T-helper 1 cell treated with Interleukin-12 subunit alpha and Interleukin-12 subunit beta and Interleukin-4 antibody, amounts not matched to agents 30 μg/mL and 1 μg/mL, for 36 hours (primary cell): Measurements from ENCODE around the gene OPRD1.
"Not testable (repeated sequence)": the region's sequence is repeated elsewhere in the genome, so short reads cannot be mapped to it uniquely, and the experiment has no call there.

Experiments
- H3K27ac Mint-ChIP-seq: one replicate; pipeline ENCODE4 v1.8.0; 2021; ENCODE audit warnings: mild to moderate bottlenecking, mixed read lengths
- H3K27me3 Mint-ChIP-seq: one replicate; pipeline ENCODE4 v1.8.0; 2021; ENCODE audit warnings: low read depth, mixed read lengths
- H3K36me3 Mint-ChIP-seq: one replicate; pipeline ENCODE4 v1.8.0; 2021; ENCODE audit warnings: low read depth, mixed read lengths
- H3K4me1 Mint-ChIP-seq: one replicate; pipeline ENCODE4 v1.8.0; 2021; ENCODE audit warnings: low read depth, mixed read lengths
- H3K4me3 Mint-ChIP-seq: one replicate; pipeline ENCODE4 v1.8.0; 2021; ENCODE audit warnings: mild to moderate bottlenecking, moderate library complexity, mixed read lengths
- H3K9me3 Mint-ChIP-seq: one replicate; pipeline ENCODE4 v1.8.0; 2021; ENCODE audit warnings: mixed read lengths

OPRD1 gene

DNA sequence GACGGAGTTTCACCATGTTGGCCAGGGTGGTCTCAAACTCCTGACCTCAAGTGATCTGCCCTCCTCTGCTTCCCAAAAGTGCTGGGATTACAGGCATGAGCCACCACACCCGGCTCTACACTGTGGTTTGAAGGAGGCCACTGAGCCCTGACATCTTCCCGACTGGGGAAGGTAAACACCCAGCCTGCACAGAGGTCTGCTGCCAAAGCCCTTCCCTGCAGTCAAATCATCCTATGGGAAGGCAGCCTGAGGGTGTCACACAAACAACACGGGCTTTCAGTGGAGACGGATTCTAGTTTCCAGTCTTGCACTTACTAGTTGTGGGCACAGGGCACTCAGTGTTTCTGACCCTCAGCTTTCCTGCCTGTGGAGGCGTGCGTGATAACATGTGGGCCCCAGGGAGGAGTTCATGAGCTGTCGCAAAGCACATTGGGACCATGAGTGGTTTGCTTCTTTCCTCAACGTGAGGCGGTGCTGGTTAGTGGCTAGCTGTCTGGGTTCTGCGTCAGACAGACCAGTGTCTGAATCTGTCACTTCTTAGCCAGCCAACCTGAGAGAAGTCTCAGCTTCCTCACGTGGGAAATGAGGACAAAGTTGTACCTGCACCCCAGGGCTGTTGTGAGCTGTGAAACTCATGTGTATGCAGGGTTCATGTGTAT is 21.5 kb upstream of the OPRD1 start:
- Mint-ChIP-seq H3K4me1 (peaks cover 3% of the 10 kb centered on the region), H3K36me3 (no peaks in the 10 kb centered on the region), H3K27me3 (peaks cover 11% of the 10 kb centered on the region)

DNA sequence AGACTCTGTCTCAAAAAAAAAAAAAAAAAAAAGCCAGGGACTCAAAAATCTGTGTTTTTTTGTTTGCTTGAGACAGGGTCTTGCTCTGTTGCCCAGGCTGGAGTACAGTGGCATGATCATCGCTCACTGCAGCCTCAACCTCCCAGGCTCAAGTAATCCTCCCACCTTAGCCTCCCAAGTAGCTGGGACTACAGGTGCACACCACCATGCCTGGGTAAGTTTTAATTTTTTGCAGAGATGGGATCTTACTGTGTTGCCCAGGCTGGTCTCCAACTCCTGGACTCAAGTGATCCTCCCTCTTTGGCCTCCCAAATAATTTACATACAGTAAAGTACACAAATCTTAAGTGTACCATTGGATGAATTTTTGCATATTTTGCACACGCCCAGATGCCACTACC is 20.0 kb upstream of the OPRD1 start:
- not testable (repeated sequence) for H3K36me3 Mint-ChIP-seq, H3K9me3 Mint-ChIP-seq, H3K4me1 Mint-ChIP-seq, H3K27ac Mint-ChIP-seq, H3K4me3 Mint-ChIP-seq
- peaks cover 11% of the 10 kb centered on the region for H3K27me3 Mint-ChIP-seq

More for the DNA sequence above, 21.5 kb upstream of the OPRD1 start:
- Mint-ChIP-seq H3K4me3 (no peak overlapping the region), H3K27ac (no peak overlapping the region), H3K9me3 (no peaks in the 10 kb centered on the region)

DNA sequence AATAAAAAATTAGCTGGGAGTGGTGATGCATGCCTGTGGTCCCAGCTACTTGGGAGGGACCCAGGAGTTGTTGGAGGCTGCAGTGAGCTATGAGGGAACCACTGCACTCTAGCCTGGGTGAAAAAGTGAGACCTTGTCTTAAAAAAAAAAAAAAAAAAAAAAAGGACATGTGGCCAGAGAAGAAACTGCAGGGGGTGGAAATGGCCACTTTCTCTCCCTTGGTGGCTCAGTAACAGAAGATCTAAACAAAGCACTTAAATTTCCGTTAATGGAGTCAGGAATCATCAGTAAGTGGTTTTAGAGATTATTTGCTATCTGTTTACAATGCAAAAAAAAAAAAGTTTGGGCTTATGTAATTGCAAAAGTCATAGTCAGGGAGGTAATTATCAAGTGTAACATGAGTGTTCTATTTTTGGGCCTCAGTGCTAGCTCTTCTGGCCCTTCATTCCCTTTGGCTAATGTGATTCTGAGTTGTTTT is 19.3 kb upstream of the OPRD1 start:
- Mint-ChIP-seq H3K27me3 (peaks cover 14% of the 10 kb centered on the region), H3K4me3 (no peak overlapping the region), H3K4me1 (peaks cover 2% of the 10 kb centered on the region), H3K9me3 (no peaks in the 10 kb centered on the region), H3K36me3 (no peaks in the 10 kb centered on the region), H3K27ac (no peak overlapping the region)

DNA sequence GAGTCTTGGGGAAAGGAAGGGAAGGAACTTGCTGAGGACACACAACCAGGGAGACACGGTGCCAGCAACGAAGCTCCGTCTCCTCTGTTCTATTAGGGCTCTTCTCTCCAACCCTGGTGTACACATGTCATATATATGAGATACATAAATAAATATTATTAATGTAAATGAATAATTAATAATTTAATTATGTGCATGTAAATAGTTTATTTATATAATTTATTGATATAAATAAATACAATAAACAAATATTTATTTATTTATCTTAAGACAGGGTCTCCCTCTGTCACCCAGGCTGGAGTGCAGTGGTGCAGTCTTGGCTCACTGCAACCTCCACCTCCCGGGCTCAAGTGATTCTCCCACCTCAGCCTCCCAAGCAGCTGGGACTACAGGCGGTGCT is 17.4 kb upstream of the OPRD1 start:
- not testable (repeated sequence) for H3K4me3 Mint-ChIP-seq, H3K4me1 Mint-ChIP-seq, H3K9me3 Mint-ChIP-seq, H3K27ac Mint-ChIP-seq, H3K36me3 Mint-ChIP-seq
- peaks cover 17% of the 10 kb centered on the region for H3K27me3 Mint-ChIP-seq

DNA sequence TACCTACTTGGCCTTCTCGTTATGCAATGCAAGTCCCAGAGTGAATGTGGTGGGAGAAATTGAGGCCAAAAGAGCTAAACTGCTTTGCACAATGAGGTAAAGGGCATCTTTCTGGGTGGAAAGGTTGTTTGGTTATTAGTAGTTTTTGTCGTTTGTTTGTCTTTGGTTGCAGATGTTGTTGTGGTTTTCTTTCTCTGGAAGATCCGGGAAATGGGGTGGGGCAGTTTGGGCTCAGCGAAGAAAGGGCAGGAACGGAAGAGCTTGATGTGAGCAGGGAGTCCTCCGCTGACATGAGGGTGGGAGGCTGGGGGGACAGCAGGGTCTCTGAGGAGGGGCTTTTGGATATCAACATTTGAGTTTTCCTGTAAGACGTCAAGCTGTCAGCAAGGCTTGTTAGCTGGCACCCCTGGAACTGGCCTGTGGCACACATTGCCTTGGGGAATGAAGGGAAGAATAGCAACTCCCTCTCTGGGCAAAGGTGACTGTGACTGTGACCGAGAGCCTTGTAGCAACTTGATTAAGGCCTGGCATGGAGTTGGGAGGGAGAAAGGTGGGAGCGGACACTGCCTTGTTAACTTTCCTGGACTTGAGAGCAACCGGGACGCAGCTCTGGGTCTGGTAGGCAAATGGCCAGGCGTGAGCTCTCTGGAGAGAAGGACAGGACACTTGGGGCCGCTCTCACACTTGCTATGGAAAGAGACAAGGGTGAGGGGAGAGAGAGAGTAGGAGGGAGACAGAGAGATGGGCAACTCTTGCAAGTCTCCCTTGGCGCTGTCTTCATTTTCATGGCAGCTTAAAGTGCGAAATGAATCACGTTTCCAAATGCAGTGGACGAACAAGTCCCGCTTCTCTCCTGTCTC is 15.4 kb upstream of the OPRD1 start:
- no peak overlapping the region for H3K27ac Mint-ChIP-seq
- H3K4me3 Mint-ChIP-seq: no peak overlapping the region
- H3K27me3 Mint-ChIP-seq: peaks cover 14% of the 10 kb centered on the region

DNA sequence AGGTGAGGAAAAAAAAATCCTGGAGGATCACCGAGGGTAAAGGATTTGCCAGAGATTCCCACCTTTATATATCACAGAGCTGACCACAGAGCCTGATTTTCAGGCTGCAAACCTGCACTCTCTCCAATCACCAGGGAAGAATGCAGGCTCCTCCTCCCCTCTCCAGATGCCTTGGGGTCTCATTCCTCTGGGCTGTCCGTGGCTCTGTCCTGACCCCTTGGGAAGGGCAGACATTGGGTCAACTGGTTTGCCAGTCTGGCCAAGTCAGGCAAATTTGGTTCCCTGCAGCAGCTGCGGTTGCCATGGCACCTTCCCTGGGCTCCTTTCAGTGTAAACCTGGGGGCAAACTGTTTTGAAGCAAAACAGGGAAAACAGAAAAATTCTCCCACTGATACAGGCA is 11.6 kb upstream of the OPRD1 start:
- Mint-ChIP-seq H3K27me3 (peaks cover 8% of the 10 kb centered on the region), H3K36me3 (no peaks in the 10 kb centered on the region), H3K9me3 (no peaks in the 10 kb centered on the region), H3K4me1 (peaks cover 6% of the 10 kb centered on the region), H3K27ac (no peak overlapping the region), H3K4me3 (no peak overlapping the region)

More for the DNA sequence above, 15.4 kb upstream of the OPRD1 start:
- Mint-ChIP-seq H3K9me3 (no peaks in the 10 kb centered on the region), H3K4me1 (peaks cover 6% of the 10 kb centered on the region), H3K36me3 (no peaks in the 10 kb centered on the region)

DNA sequence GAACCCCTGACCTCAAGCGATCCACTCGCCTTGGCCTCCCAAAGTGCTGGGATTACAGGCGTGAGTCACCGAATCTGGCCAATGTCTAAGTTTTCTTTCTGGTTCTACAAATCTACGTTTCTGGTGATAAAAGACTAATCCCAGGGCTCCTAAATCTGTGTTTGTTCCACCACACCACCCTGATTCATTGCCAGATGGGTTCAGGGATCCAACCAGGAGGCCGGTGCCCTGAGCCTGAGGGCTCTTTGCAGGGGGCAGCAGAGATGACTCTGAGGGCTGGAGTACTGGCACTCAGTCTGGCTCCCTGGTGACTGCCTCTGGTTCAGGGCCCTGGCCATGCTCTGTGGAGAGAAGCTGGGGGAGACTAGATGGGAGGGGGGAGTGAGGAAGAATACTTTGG is 10.5 kb upstream of the OPRD1 start:
- Mint-ChIP-seq H3K27ac (no peak overlapping the region), H3K27me3 (peaks cover 8% of the 10 kb centered on the region), H3K4me1 (peaks cover 5% of the 10 kb centered on the region), H3K9me3 (no peaks in the 10 kb centered on the region), H3K4me3 (no peak overlapping the region), H3K36me3 (no peaks in the 10 kb centered on the region)

DNA sequence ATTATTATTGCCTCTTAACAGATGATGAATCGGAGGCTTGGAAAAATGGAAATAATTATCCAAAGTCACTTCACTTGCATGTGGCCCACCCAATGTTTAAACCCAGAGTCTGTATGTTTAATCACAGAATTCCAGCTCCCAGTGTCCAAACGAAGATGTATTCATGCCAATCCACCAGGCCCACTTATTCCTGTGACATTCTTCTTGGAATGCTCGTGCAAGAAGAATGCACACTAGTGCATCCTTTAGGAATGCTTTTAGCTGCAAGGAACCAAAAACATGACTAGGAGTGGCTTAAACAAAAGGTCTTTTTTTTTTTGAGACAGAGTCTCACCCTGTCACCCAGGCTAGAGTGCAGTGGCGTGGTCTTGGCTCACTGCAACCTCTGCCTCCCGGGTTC is 8.9 kb upstream of the OPRD1 start:
- Mint-ChIP-seq H3K4me1 (peaks cover 5% of the 10 kb centered on the region), H3K9me3 (no peaks in the 10 kb centered on the region), H3K4me3 (no peak overlapping the region), H3K27ac (no peak overlapping the region), H3K27me3 (peaks cover 5% of the 10 kb centered on the region), H3K36me3 (no peaks in the 10 kb centered on the region)

DNA sequence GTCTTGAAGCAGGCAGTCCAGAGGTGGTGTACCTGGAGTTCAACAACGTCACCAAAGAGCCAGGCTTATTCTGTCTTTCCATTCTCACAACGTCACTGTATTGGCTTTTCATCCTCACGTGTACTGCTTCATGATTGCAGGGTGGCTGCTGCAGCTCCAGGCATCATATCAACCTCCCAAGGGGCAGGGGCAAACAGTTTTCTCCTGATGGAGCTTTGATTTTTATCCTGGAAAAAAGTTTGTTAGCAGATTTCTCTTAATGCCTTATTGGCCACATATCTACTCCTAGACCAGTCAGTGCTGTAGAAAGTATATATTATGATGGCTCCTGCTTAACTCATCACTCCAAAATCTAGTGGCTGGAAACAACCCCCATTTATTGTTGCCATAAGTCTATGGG is 8.3 kb upstream of the OPRD1 start:
- H3K9me3 Mint-ChIP-seq: no peaks in the 10 kb centered on the region
- no peak overlapping the region for H3K27ac Mint-ChIP-seq
- H3K36me3 Mint-ChIP-seq: no peaks in the 10 kb centered on the region
- H3K27me3 Mint-ChIP-seq: peaks cover 3% of the 10 kb centered on the region
- no peak overlapping the region for H3K4me3 Mint-ChIP-seq
- peaks cover 2% of the 10 kb centered on the region for H3K4me1 Mint-ChIP-seq

DNA sequence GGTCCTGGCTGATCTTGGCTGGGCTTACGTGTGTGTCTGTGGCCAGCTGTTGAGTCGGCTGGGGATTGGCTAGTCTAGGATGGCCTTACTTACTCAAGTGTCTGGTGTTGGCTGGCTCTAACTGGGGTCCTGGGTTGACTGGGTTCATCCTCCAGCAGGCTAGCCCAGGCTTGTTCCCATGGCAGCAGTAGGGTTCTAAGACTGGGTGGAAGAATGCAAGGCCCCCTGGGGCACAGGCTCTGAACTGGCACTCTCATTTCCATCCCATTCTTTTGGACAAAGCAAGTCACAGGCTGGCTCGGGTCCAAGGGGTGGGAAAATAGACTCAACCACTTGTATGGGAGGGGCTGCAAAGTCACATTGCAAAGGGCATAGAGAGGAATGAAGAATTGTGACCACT is 7.9 kb upstream of the OPRD1 start:
- Mint-ChIP-seq H3K9me3 (no peaks in the 10 kb centered on the region), H3K27me3 (no peaks in the 10 kb centered on the region), H3K36me3 (no peaks in the 10 kb centered on the region), H3K27ac (no peak overlapping the region), H3K4me3 (no peak overlapping the region), H3K4me1 (no peaks in the 10 kb centered on the region)

DNA sequence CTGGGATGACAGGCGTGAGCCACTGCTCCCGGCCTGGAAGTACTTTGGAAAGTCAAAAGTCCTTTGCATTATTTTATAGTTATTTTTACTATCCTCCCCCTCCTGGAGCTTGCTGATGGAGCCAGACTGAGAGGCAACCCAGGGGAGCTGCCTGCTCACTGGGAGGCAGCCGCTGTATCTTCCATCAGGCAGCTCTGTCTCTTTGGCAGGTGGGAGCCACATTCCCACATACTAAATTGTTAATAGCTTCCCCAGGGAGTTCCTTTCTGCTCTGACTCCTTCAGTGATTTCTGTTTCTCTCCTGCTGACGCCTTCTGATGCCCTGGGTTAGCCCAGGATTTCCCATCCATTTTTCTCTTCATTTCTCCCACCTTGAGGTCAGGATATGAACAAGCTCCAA is 4.9 kb upstream of the OPRD1 start:
- peaks cover 21% of the 10 kb centered on the region for H3K27me3 Mint-ChIP-seq
- H3K9me3 Mint-ChIP-seq: no peaks in the 10 kb centered on the region
- H3K36me3 Mint-ChIP-seq: no peaks in the 10 kb centered on the region
- H3K27ac Mint-ChIP-seq: no peak overlapping the region
- H3K4me3 Mint-ChIP-seq: no peak overlapping the region
- H3K4me1 Mint-ChIP-seq: no peaks in the 10 kb centered on the region

DNA sequence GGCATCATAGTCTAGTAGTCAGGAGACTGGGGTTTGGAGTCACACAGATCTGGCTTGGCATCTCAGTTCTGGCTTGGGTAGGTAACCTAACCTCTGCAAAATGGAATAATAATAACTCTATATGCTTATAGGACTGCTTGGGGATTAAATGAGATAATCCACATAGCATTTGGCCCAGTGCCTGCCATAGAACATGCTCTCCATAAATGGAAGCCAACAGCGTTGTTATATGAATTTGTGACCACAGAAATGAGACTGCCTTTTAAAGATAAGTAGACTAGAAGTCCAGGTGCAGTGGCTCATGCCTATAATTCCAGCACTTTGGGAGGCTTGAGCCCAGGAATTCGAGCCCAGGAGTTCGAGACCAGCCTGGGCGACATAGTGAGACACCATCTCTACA is 4.0 kb upstream of the OPRD1 start:
- no peak overlapping the region for H3K4me3 Mint-ChIP-seq
- H3K4me1 Mint-ChIP-seq: no peaks in the 10 kb centered on the region

DNA sequence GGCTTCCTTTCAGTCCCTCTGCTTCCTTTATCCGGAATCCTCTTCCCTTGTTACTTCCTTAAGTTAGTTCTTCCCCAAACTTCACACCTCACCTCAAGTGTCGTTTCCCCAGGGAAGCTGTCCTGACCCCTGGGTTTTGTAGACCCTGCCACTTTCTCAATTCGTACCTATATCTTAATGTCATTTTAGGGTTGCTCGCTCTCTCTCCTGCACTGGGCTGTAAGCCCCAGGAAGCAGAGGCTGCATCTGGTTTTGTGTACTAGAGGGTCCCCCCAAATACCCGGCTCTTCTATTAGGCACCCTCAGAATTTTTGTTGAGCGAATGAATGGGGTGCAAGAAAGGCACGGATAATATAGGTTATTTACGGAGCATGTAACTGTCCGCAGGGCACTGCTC is 603 bp upstream of the OPRD1 start:
- H3K27ac Mint-ChIP-seq: no peak overlapping the region
- no peaks in the 10 kb centered on the region for H3K36me3 Mint-ChIP-seq
- H3K27me3 Mint-ChIP-seq: peaks cover 56% of the 10 kb centered on the region
- H3K4me3 Mint-ChIP-seq: no peak overlapping the region
- no peaks in the 10 kb centered on the region for H3K4me1 Mint-ChIP-seq
- no peaks in the 10 kb centered on the region for H3K9me3 Mint-ChIP-seq

More for the DNA sequence above, 4.0 kb upstream of the OPRD1 start:
- no peaks in the 10 kb centered on the region for H3K9me3 Mint-ChIP-seq
- peaks cover 27% of the 10 kb centered on the region for H3K27me3 Mint-ChIP-seq
- H3K36me3 Mint-ChIP-seq: no peaks in the 10 kb centered on the region
- no peak overlapping the region for H3K27ac Mint-ChIP-seq

DNA sequence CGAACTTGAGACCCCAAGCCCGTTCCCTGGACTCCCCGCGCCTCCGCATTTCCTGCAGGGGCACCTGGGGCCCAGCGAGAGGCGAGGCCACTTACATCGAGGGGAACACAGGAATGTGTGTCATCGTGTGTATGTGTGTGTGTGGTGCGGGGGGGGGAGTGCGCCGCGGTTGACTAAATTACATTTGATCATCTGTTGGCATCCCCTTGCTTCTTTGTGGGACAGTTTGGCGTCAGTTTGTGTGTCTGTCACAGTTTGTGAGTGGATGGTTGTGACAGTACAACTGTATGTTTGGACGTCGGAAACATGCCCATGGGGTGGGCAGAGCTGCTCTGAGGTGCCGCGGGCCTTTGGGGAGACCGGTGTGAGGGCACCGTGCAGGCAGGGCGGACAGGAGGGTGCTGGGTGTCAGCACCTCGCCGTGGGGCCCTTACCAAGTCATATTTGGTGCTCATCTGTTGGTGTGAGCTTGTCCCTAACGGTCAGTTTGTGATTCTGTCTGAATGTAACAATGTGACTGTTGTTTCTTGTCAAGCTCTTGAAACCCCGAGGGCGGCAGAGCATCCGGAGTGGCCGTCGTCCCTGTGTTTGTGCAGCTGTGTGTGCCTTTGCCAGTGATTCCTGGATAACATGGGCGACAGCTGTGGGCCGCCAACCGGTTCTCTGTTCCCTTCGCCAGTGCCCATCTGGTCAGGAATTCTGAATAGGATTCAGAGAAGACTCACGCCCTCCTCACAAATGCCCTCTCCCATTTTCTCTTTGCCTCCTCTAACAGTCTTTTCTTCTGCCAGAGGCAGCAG is 899 bp downstream of the OPRD1 start:
- no peak overlapping the region for H3K27ac Mint-ChIP-seq
- no peak overlapping the region for H3K4me3 Mint-ChIP-seq
- H3K4me1 Mint-ChIP-seq: no peaks in the 10 kb centered on the region
- H3K9me3 Mint-ChIP-seq: no peaks in the 10 kb centered on the region
- H3K27me3 Mint-ChIP-seq: peaks cover 60% of the 10 kb centered on the region
- no peaks in the 10 kb centered on the region for H3K36me3 Mint-ChIP-seq
